Stimulated activated CD4-positive, alpha-beta T cell treated with anti-CD3 and anti-CD28 coated beads, TNF-alpha, amount 100 ng/mL, for 1 hour (primary cell): ENCODE data around the gene RILPL1.
"Not testable (repeated sequence)": the region's sequence is repeated elsewhere in the genome, so short reads cannot be mapped to it uniquely, and the experiment has no call there.

ENCODE experiments used
- DNase-seq, 3 donors: peaks; one replicate each; pipeline ENCODE4 v3.0.0-alpha.2; 2020; ENCODE audit warnings: low read depth in 3 of 3, low spot score in 1 of 3

Gene RILPL1

DNA sequence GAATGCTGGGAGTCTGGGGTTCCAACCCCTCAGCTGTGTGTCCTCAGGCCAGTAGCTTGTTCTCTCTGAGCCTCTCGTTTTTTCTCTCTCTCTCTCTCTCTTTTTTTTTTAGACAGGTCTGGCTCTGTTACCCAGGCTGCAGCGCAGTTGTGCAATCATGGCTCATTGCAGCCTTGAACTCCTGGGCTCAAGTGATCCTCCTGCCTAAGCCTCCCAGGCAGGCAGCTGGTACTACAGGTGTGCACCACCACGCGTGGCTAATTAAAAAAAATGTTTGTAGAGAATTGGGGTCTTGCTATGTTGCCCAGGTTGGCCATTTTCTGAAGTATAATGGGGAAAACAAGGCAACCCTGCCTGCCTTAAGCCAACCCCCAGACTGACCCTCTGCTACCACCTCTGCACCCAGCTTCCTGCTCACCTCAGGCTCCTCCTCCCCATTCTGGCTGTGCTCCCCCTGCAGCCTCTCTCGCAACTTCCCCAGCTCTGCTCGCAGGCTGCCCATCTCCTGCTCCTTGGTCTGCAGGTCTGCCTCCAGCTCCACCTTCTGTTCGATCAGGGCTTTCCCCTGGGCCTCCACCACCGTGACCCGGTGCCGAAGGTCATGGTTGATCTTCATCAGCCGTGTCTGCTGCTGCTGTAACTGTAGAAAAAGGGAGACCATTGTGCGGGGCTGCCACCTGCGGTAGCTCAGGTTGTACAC, 35.2 kb downstream of the RILPL1 start:
- no peak for DNase-seq

DNA sequence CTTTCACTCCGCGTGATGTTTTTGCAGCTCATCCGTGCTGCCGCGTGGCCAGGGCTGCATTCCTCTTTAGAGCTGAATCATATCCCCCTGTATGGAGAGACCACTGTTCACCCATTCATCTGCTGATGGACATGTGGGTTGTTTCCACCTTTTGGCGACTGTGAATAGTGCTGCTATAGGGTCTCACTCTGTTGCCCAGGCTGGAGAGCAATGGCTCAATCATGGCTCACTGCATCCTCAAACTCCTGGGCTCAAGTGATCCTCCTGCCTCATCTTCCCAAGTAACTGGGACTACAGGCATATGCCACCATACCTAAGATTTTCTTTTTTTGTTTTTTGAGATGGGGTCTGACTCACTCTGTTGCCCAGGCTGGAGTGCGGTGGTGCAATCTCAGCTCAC, 36.5 kb downstream of the RILPL1 start:
- no peak for DNase-seq

DNA sequence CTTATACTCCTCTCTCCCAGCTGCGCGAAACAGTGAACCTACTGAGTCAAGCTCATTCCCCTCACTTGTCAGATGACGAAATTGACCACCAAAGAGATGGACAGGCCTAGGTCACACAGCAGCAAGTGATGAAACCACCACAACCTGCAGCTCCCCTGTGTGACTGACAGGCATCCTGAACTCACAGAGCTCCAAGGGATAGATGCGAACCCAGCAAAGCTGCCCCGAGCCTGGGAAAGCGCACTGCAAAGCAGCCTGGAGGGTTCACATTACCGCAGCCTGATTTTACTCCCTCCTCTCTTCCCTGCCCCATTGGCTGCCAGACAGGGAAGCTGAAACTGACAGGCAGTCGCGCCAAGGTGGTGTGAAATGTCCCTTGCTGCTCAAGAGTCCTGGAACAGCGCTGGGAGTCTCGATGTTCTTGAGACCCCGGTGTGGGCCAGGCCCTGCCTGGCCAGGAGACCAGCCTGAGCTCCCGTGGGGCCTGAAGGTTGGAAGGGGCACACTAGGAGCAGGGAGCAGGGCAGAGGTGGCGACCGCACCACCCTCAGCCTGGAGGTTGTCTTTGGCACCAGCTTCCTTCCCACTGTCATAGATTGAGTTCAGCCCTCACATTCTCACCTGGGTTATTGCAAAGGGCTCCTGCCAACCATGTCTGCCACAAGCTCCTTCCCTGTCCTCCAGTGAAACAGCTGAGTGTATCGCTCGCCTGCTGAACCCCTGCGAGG, 39.2 kb downstream of the RILPL1 start:
- DNase-seq = no peak

- not testable (repeated sequence) for DNase-seq
These were observed 41.0 kb downstream of the RILPL1 start for GRCh38 chr12:123492339-123493039.

- DNase-seq = no peak
These were observed 42.0 kb downstream of the RILPL1 start for GRCh38 chr12:123491481-123491880.

- no peak for DNase-seq
These were observed 42.5 kb downstream of the RILPL1 start for GRCh38 chr12:123491056-123491455.

- DNase-seq = no peak
These were observed 43.4 kb downstream of the RILPL1 start for GRCh38 chr12:123490089-123490488.

DNA sequence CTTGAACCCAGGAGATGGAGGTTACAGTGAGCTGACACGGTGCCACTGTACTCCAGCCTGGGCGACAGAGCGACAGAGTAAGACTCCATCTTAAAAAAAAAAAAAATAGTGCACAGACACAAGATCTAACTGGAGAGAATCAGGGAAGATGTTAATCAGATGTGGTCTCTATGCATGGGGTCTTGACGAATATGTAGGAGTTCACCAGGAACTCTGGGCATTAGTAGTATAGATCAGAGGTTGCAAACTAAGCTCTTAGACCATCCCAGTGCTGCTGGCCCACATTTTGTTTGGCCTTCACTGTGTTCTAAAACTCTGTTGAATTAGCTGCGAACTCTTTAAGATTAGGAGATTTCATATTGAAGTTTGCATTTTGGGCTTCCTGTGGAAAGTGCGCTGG, 43.9 kb downstream of the RILPL1 start:
- no peak for DNase-seq

DNA sequence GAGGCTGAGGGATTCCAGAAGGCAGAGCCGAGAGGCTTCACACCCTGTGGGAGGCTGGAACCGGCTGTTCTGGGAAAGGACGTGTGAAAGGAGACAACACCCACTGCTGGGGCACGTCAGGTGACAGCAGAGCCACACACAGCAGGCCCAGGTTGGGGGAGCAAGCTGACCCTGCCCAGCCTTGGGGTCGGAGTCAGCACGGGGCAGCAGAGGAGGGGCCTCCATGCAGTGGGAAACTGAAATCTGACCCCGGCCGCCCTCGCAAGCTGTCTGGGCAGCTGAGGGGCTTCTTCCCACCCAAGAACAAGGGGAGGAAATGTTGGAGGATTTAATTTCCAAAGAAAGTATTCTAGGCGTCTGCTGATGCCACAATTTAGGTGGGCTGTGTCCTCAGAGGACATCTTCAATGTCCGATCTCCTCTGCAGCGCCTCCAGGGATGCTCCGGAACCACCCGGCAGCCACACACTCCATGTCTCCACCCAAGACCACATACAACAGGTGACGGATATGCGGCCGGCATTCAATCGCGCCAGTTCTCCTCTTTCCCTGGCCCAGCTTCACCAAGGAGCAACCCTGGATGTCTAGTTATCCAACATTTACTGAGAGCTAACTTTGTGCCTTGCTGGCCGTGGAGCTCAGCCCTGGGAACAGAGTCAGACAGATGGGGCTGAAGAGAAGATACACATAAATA, 44.8 kb downstream of the RILPL1 start:
- DNase-seq = no peak

DNA sequence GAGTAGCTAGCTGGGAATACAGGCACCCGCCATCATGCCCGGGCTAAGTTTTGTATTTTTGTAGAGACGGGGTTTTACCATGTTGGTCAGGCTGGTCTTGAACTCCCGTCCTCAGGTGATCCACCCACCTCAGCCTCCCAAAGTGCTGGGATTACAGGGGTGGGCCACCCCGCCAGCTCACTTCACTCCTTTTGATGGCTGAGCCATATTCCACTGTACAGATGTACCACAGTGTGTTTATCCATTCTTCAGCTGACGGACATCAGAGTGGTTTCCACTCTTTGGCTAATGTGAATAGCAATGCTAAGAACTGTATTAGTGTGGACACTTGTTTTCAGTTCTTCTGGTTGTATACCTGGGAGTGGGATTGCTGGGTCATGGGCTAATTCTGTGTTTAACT, 46.1 kb downstream of the RILPL1 start:
- no peak for DNase-seq

- DNase-seq = no peak
These were observed 47.8 kb downstream of the RILPL1 start for GRCh38 chr12:123485756-123486155.

GRCh38 chr12:123483602-123484248, 49.8 kb downstream of the RILPL1 start:
- DNase-seq = no peak

- no peak for DNase-seq
These were observed 50.6 kb downstream of the RILPL1 start for GRCh38 chr12:123482876-123483275.

DNA sequence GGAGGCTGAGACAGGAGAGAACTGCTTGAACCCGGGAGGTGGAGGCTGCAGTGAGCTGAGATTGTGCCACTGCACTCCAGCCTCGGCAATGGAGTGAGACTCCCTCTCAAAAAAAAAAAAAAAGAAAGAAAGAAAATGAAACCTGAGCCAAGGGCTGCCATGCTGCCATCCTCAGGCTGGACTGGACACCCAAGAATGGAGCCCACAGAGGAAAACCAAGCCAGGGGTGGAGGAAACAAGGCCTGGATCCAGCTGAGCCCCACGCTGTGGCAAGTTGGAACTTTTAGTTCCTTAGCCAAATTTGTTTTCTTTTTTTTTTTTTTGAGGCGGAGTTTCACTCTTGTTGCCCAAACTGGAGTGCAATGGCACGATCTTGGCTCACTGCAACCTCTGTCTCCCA, 52.3 kb downstream of the RILPL1 start:
- DNase-seq = not testable (repeated sequence)

GRCh38 chr12:123479442-123480180, 53.9 kb downstream of the RILPL1 start:
- DNase-seq = no peak

DNA sequence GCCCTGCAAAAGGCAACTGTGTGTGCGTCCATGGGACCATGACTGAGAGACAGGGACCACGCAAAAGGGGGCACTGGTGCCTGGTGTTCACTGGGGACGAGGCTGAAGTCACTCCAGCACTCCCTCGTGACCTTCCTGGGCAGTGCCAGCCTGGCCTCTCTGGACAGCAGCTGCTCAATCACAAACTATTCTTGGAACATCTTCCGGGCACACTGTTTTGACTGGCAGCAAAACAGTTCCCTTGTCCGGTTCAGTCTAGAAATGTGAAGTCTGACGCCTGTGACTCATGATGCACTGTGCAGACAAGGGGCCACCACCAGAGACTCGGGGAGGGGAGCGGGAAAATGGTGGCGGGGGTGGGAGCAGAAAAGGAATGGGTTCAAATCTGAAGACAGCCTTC, 54.8 kb downstream of the RILPL1 start:
- DNase-seq = no peak

DNA sequence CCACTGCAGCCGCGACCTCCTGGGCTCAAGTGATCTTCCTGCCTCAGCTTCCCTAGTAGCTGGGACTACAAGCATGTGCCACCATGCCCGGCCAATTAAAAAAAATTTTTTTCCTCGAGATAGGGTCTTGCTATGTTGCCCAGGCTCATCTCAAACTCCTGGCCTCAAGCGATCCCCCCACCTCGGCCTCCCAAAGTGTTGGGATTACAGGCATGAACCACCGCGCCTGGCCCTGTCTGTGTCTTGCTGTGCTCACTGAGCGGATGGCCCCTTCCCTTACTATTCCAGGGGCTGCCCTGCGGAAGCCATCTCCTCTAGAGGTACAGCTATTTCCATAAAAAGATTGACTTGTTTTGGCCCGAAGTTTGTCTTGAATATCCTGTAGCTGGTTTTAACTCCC, 55.5 kb downstream of the RILPL1 start:
- no peak for DNase-seq

DNA sequence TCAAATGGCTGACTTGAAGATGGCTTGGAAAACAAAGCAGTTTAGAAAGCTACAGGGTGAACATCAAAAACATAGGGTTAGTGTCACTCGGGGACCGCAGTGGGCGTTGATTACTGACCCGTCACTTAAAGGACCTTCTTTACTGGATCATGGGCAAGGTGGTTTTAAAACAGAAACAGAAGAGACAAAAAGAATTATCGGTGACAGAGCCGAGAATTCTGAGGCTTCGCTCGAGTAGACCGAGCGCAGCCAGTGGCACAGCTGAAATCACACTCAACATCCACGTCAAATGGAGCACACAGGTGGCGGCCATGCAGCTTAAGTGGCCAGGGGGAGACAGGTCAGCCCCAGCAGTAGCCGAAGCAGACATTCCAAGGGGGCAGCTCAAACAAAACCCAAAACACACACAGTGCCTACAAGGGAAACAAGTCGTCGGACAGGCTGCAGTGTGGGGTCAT, 58.2 kb downstream of the RILPL1 start:
- no peak for DNase-seq

- no peak for DNase-seq
These were observed 58.9 kb downstream of the RILPL1 start for GRCh38 chr12:123474485-123475245.

DNA sequence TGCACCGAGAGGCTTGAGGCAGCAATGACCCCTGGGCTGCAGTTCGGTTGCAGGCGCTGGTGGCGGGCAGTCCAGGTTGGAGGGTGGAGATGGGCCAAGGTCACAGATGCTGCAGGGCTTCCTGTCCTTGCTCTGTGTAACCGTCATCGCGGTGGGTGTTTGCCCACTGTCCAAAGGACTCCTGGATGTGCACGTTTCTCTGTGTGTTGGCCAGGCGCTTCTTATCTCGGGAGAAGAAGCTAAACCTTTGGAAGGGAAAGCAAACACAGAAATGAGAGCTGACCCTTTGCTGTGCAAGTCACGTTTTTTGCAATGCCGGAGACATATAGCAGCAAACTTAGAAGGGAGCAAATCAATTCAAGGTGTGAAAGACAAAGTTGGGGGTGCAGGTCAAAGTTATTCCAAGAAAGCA, 61.1 kb downstream of the RILPL1 start:
- no peak for DNase-seq
